HCT116 (cell line): Measurements from ENCODE around the gene TMEM109. TPM values are rescaled to one million over a fixed set of nuclear protein-coding genes. Genes with fewer than 3 reads are reported as not detected.

Experiments
- EGR1 ChIP-seq: IDR thresholded peaks from 2 replicates; pipeline ENCODE4 v1.6.1; 2012; ENCODE audit warnings: low read depth
- EZH2 ChIP-seq: fragments of 200-600 bp; sonication (generic); IDR thresholded peaks from 2 replicates; pipeline ENCODE4 v1.6.1; 2017; ENCODE audit warnings: antibody characterized with exemption, mixed run types
- EZH2phosphoT487 ChIP-seq: fragments of 200-600 bp; IDR thresholded peaks from 2 replicates; pipeline ENCODE4 v1.6.1; 2018; ENCODE audit warnings: antibody characterized with exemption, borderline replicate concordance
- FOSL1 ChIP-seq: IDR thresholded peaks from 2 replicates; pipeline ENCODE4 v1.6.1; 2012; ENCODE audit warnings: low read depth
- SIN3A ChIP-seq: IDR thresholded peaks from 2 replicates; pipeline ENCODE4 v1.6.1; 2012; ENCODE audit warnings: low read depth
- SRF ChIP-seq: IDR thresholded peaks from 2 replicates; pipeline ENCODE4 v1.6.1; 2012; ENCODE audit warnings: low read depth
- TCF7L2 ChIP-seq: IDR thresholded peaks from 2 replicates; pipeline ENCODE4 v1.7.0; 2011; ENCODE audit warnings: borderline replicate concordance, inconsistent platforms; ENCODE audit not compliant: insufficient read depth, insufficient read length; ENCODE audit errors: extremely low read depth
- ZNF274 ChIP-seq: fragments of 200-500 bp; sonication (Bioruptor generic); IDR thresholded peaks from 2 replicates; pipeline ENCODE4 v1.6.1; 2014; ENCODE audit warnings: mild to moderate bottlenecking, low read depth, low read length, inconsistent platforms
- total RNA-seq: library from RNA; stranded (reverse); gene quantifications from one replicate; pipeline ENCODE4 v1.2.1, GENCODE V29; 2021; ENCODE audit not compliant: unreplicated experiment
- TF ChIP-seq, protein P1 (sequence below): IDR thresholded peaks from 2 replicates; pipeline ENCODE4 v1.6.1; 2012; ENCODE audit warnings: low read depth
- TF ChIP-seq, protein P2 (sequence below): IDR thresholded peaks from 2 replicates; pipeline ENCODE4 v1.6.1; 2012
- TF ChIP-seq, protein P3 (sequence below): IDR thresholded peaks from 2 replicates; pipeline ENCODE4 v1.6.1; 2011; ENCODE audit warnings: mild to moderate bottlenecking, low read length, moderate library complexity; ENCODE audit not compliant: insufficient replicate concordance; ENCODE audit errors: extremely low read depth

The TMEM109 gene
- total RNA-seq, 1 experiment from 2014 or later, result 44.4 TPM

DNA sequence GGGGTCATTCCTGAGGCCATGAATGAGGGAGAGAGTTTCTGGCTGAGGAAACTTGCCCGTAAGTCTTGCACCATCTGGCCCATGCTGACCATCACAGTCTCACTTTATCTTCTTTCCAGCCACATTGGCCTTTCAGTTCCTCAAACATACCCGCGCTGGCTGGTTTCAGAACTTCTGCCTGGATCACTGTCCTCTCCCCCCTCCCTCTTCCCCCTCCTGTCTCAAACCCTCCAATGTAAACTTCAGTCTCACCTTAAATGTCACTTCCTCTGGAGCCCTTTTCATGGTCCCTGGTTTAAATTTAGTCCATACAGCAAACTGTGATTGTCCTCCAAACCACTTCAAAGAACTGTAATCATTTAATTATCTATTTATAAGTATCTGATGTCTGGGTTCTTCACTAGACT lies 3.7 kb upstream of the TMEM109 start (continued):
- TF ChIP-seq, protein P1, sequence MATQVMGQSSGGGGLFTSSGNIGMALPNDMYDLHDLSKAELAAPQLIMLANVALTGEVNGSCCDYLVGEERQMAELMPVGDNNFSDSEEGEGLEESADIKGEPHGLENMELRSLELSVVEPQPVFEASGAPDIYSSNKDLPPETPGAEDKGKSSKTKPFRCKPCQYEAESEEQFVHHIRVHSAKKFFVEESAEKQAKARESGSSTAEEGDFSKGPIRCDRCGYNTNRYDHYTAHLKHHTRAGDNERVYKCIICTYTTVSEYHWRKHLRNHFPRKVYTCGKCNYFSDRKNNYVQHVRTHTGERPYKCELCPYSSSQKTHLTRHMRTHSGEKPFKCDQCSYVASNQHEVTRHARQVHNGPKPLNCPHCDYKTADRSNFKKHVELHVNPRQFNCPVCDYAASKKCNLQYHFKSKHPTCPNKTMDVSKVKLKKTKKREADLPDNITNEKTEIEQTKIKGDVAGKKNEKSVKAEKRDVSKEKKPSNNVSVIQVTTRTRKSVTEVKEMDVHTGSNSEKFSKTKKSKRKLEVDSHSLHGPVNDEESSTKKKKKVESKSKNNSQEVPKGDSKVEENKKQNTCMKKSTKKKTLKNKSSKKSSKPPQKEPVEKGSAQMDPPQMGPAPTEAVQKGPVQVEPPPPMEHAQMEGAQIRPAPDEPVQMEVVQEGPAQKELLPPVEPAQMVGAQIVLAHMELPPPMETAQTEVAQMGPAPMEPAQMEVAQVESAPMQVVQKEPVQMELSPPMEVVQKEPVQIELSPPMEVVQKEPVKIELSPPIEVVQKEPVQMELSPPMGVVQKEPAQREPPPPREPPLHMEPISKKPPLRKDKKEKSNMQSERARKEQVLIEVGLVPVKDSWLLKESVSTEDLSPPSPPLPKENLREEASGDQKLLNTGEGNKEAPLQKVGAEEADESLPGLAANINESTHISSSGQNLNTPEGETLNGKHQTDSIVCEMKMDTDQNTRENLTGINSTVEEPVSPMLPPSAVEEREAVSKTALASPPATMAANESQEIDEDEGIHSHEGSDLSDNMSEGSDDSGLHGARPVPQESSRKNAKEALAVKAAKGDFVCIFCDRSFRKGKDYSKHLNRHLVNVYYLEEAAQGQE, result no peak
- TF ChIP-seq FOSL1 (no peak), EZH2 (no peak), TCF7L2 (no peak), EGR1 (no peak), SRF (no peak), EZH2phosphoT487 (no peak), SIN3A (no peak), ZNF274 (no peak)
- TF ChIP-seq, protein P2, sequence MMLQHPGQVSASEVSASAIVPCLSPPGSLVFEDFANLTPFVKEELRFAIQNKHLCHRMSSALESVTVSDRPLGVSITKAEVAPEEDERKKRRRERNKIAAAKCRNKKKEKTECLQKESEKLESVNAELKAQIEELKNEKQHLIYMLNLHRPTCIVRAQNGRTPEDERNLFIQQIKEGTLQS, result no peak
- TF ChIP-seq, protein P3, sequence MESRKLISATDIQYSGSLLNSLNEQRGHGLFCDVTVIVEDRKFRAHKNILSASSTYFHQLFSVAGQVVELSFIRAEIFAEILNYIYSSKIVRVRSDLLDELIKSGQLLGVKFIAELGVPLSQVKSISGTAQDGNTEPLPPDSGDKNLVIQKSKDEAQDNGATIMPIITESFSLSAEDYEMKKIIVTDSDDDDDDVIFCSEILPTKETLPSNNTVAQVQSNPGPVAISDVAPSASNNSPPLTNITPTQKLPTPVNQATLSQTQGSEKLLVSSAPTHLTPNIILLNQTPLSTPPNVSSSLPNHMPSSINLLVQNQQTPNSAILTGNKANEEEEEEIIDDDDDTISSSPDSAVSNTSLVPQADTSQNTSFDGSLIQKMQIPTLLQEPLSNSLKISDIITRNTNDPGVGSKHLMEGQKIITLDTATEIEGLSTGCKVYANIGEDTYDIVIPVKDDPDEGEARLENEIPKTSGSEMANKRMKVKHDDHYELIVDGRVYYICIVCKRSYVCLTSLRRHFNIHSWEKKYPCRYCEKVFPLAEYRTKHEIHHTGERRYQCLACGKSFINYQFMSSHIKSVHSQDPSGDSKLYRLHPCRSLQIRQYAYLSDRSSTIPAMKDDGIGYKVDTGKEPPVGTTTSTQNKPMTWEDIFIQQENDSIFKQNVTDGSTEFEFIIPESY, result no peak
